Liver (tissue), 9 donors: Measurements from ENCODE around the gene HS6ST3. TPM values are rescaled to one million over a fixed set of nuclear protein-coding genes. Genes with fewer than 3 reads are reported as not detected.
A peak's percentile ranks its signal among the peaks of the same experiment; 100 is the strongest.

Experiments
- DNase-seq: peaks from one replicate; pipeline ENCODE4 v3.0.0-alpha.2; 2017; ENCODE audit warnings: low spot score
- H3K27ac ChIP-seq, 2 donors: one replicate each; pipeline ENCODE4 v1.7.0; 2013; ENCODE audit warnings: inconsistent platforms in 2 of 2, low read length in 2 of 2, control low read depth in 1 of 2, low read depth in 1 of 2, mild to moderate bottlenecking in 1 of 2
- H3K27me3 ChIP-seq, 4 donors: one replicate each; pipeline versions ENCODE4 v1.6.1 to v1.7.0; 2013; ENCODE audit warnings: low read length in 3 of 4, inconsistent platforms in 1 of 4, mild to moderate bottlenecking in 1 of 4, moderate library complexity in 1 of 4; ENCODE audit not compliant: control insufficient read depth in 4 of 4, insufficient read depth in 4 of 4
- H3K36me3 ChIP-seq, 4 donors: one replicate each; pipeline versions ENCODE4 v1.6.1 to v1.7.0; 2013; ENCODE audit warnings: low read length in 3 of 4, mild to moderate bottlenecking in 3 of 4, low read depth in 1 of 4, moderate library complexity in 1 of 4; ENCODE audit not compliant: control insufficient read depth in 4 of 4, insufficient read depth in 3 of 4
- H3K4me1 ChIP-seq, 4 donors: one replicate each; pipeline versions ENCODE4 v1.6.1 to v1.7.0; 2013; ENCODE audit warnings: low read length in 3 of 4, mild to moderate bottlenecking in 3 of 4, moderate library complexity in 1 of 4; ENCODE audit not compliant: control insufficient read depth in 4 of 4, insufficient read depth in 4 of 4
- H3K4me3 ChIP-seq, 3 donors: one replicate each; pipeline versions ENCODE4 v1.6.1 to v1.7.0; 2013; ENCODE audit warnings: low read length in 3 of 3, control low read depth in 1 of 3, low read depth in 1 of 3, mild to moderate bottlenecking in 1 of 3
- H3K9ac ChIP-seq, 2 donors: one replicate each; pipeline ENCODE4 v1.7.0; 2013; ENCODE audit warnings: low read length in 2 of 2, mild to moderate bottlenecking in 2 of 2, moderate library complexity in 2 of 2, control low read depth in 1 of 2, low read depth in 1 of 2
- H3K9me3 ChIP-seq, 4 donors: one replicate each; pipeline versions ENCODE4 v1.6.1 to v1.7.0; 2013; ENCODE audit warnings: low read length in 3 of 4; ENCODE audit not compliant: control insufficient read depth in 4 of 4
- FOXA1 ChIP-seq: IDR thresholded peaks from 2 replicates; pipeline ENCODE4 v1.6.1; 2016; ENCODE audit warnings: antibody characterized with exemption
- FOXA2 ChIP-seq: IDR thresholded peaks from 2 replicates; pipeline ENCODE4 v1.6.1; 2016; ENCODE audit warnings: antibody characterized with exemption
- GABPA ChIP-seq, 2 donors: IDR thresholded peaks in 1 of 2; conservative IDR thresholded peaks in 1 of 2; 2 replicates each; pipeline ENCODE4 v1.6.1; 2016; ENCODE audit warnings: antibody characterized with exemption in 2 of 2, mild to moderate bottlenecking in 1 of 2, moderate library complexity in 1 of 2
- HNF4A ChIP-seq, 2 donors: conservative IDR thresholded peaks; 2 replicates each; pipeline ENCODE4 v1.6.1; 2016; ENCODE audit warnings: antibody characterized with exemption in 2 of 2, mild to moderate bottlenecking in 2 of 2
- HNF4G ChIP-seq: IDR thresholded peaks from 2 replicates; pipeline ENCODE4 v1.6.1; 2016; ENCODE audit warnings: antibody characterized with exemption
- RAD21 ChIP-seq, 2 donors: IDR thresholded peaks; 2 replicates each; pipeline ENCODE4 v1.6.1; 2016; ENCODE audit warnings: antibody characterized with exemption in 2 of 2, mild to moderate bottlenecking in 2 of 2
- RXRA ChIP-seq, 2 donors: IDR thresholded peaks; 2 replicates each; pipeline ENCODE4 v1.6.1; 2017 to 2018; ENCODE audit warnings: antibody characterized with exemption in 2 of 2, mild to moderate bottlenecking in 1 of 2
- SP1 ChIP-seq: IDR thresholded peaks from 2 replicates; pipeline ENCODE4 v1.6.1; 2018; ENCODE audit warnings: antibody characterized with exemption, mild to moderate bottlenecking
- TAF1 ChIP-seq: conservative IDR thresholded peaks from 2 replicates; pipeline ENCODE4 v1.6.1; 2016; ENCODE audit warnings: antibody characterized with exemption, mild to moderate bottlenecking
- WGBS: extraction: QIAGEN DNeasy Blood & Tissue Kit; methylation state at CpG from one replicate; pipeline ENCODE4 v1.1.7; 2013; 5-methylcytosine and 5-hydroxymethylcytosine counted together
- polyA plus RNA-seq, 2 donors: library from polyadenylated mRNA; stranded (reverse) in 1 of 2; unstranded in 1 of 2; fragments of 200-250 nt in 1 of 2; fragments of >200 nt in 1 of 2; fragmentation: Nextera tagmentation in 1 of 2; extraction: Ambion mirVana in 1 of 2; gene quantifications; one replicate each; pipeline versions ENCODE4 v1.2.1 to v1.2.3, GENCODE V29; 2013 to 2015
- total RNA-seq, 2 donors: library from RNA; depleted of rRNA; stranded (reverse); fragments of >200 nt; gene quantifications; one replicate each; pipeline ENCODE4 v1.2.3, GENCODE V29; 2014
- TF ChIP-seq, protein P1 (sequence below): fragments of 150-350 bp; IDR thresholded peaks from 2 replicates; pipeline ENCODE4 v1.5.1; 2017; ENCODE audit warnings: improper control_type of control experiment, low read depth, low read length; ENCODE audit not compliant: missing input control
- TF ChIP-seq, protein P2 (sequence below): IDR thresholded peaks from 2 replicates; pipeline ENCODE4 v1.6.1; 2016; ENCODE audit warnings: antibody characterized with exemption
- TF ChIP-seq, protein P3 (sequence below): IDR thresholded peaks from 2 replicates; pipeline ENCODE4 v1.6.1; 2016; ENCODE audit warnings: antibody characterized with exemption
- donor health status: healthy.
- donor health status: healthy.
- donor health status: healthy.
- donor health status: healthy.
- donor health status: healthy.

The HS6ST3 gene
- total and polyA plus RNA-seq, 4 donors, result under 0.01 TPM; not detected in 3

DNA sequence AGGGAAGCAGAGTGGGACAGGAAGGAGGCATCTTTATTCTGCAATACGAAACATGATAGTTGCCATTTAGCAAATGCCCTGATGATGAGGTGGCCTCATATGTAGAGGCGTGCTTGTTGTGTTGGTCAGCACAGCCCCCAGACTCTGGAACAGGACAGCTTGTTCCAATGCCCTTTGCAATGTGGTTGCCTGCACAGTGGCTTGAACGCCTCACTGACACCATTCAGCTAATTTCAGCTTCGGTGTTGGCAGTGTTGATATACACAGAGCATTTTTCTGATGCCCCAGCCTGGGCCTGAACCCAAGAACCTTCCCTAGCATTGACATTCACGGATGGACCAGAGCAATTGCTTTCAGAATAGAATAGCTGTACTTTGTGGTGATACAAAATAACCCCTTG is 133.3 kb downstream of the HS6ST3 start:
- H3K36me3 ChIP-seq, result no peaks in the 10 kb centered on the region
- no peaks in the 10 kb centered on the region for H3K27me3 ChIP-seq
- H3K4me3 ChIP-seq, result no peak overlapping the region
- H3K27ac ChIP-seq, result no peak overlapping the region
- 81% methylated on average over 5 of the region's 5 CpGs for WGBS
- no peaks in the 10 kb centered on the region for H3K9me3 ChIP-seq
- no peak for DNase-seq
- H3K4me1 ChIP-seq, result no peaks in the 10 kb centered on the region
- TF ChIP-seq, protein P1, sequence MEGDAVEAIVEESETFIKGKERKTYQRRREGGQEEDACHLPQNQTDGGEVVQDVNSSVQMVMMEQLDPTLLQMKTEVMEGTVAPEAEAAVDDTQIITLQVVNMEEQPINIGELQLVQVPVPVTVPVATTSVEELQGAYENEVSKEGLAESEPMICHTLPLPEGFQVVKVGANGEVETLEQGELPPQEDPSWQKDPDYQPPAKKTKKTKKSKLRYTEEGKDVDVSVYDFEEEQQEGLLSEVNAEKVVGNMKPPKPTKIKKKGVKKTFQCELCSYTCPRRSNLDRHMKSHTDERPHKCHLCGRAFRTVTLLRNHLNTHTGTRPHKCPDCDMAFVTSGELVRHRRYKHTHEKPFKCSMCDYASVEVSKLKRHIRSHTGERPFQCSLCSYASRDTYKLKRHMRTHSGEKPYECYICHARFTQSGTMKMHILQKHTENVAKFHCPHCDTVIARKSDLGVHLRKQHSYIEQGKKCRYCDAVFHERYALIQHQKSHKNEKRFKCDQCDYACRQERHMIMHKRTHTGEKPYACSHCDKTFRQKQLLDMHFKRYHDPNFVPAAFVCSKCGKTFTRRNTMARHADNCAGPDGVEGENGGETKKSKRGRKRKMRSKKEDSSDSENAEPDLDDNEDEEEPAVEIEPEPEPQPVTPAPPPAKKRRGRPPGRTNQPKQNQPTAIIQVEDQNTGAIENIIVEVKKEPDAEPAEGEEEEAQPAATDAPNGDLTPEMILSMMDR, result no peak
- TF ChIP-seq HNF4A (conservative IDR thresholded peaks at IDR 0.05) (no peak), RXRA (IDR thresholded peaks at IDR 0.05) (no peak)
- TF ChIP-seq, protein P2, sequence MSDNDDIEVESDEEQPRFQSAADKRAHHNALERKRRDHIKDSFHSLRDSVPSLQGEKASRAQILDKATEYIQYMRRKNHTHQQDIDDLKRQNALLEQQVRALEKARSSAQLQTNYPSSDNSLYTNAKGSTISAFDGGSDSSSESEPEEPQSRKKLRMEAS, result no peak
- TF ChIP-seq, protein P3, sequence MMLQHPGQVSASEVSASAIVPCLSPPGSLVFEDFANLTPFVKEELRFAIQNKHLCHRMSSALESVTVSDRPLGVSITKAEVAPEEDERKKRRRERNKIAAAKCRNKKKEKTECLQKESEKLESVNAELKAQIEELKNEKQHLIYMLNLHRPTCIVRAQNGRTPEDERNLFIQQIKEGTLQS, result no peak
- H3K9ac ChIP-seq, result no peak overlapping the region

DNA sequence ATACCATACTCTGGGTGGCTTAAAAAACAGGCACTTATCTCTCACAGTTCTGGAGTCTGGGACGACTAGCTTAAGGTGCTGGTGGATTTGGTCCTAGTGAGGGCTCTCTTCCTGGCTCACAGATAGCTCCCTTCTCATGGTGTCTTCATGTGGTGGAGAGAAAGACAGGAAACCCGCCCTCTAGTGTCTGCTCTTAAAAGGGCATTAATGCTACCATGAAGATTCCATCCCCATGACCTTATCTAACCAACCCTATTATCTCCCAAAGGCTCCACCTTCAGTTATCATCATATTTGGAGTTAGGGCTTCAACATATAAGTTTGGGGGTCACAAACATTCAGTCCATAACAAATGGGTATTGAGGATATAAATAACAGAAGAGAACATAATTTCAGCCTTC is 139.4 kb downstream of the HS6ST3 start:
- no peak overlapping the region for H3K27ac ChIP-seq
- 8% methylated on average over 2 of the region's 2 CpGs for WGBS
- H3K9ac ChIP-seq, result no peak overlapping the region
- H3K36me3 ChIP-seq, result no peaks in the 10 kb centered on the region
- no peaks in the 10 kb centered on the region for H3K4me1 ChIP-seq
- H3K4me3 ChIP-seq, result no peak overlapping the region
- no peak for DNase-seq
- no peaks in the 10 kb centered on the region for H3K9me3 ChIP-seq
- TF ChIP-seq FOXA2 (no peak), RAD21 (IDR thresholded peaks at IDR 0.05) (peak; percentile 64 to 72), GABPA (IDR thresholded peaks at IDR 0.05 in 1 of 2, conservative IDR thresholded peaks at IDR 0.05 in 1 of 2) (no peak)
- TF ChIP-seq, protein P3, result no peak
- TF ChIP-seq, protein P1, result peak; percentile 51
- no peaks in the 10 kb centered on the region for H3K27me3 ChIP-seq

DNA sequence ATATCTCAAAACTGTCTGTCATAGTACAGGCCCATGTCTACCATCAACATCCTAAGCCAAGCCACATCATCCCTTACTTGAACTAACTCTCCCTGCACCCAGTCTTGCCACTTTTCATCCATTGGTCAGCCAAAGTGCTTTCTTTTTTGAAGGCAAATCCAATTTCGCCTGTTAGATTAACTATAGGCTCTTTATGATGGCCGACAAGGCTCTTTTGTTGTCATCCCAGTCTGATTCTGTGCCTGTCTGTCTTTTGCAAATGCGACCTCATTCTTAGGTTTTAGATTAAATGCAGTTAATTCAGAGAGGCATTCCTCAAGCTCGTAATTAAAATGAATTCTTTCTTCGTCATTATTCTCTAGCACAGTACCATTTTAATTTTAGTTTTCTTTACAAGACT is 148.3 kb downstream of the HS6ST3 start:
- Histone ChIP-seq H3K4me1 (no peaks in the 10 kb centered on the region), H3K9me3 (no peaks in the 10 kb centered on the region), H3K27ac (no peak overlapping the region), H3K9ac (no peak overlapping the region), H3K27me3 (peaks cover 0 to 4% (median 0%) of the 10 kb centered on the region in 4 donors), H3K36me3 (no peaks in the 10 kb centered on the region), H3K4me3 (no peak overlapping the region)
- 78% methylated on average over 5 of the region's 5 CpGs for WGBS
- no peak for DNase-seq
- TF ChIP-seq FOXA1, result no peak
- TF ChIP-seq, protein P1, result no peak
- no peak for TF ChIP-seq TAF1
- TF ChIP-seq RXRA (IDR thresholded peaks at IDR 0.05), result no peak
- no peak for TF ChIP-seq GABPA (IDR thresholded peaks at IDR 0.05 in 1 of 2, conservative IDR thresholded peaks at IDR 0.05 in 1 of 2)
- no peak for TF ChIP-seq SP1
- TF ChIP-seq HNF4G, result no peak
